Gastrocnemius medialis (tissue), 4 donors: ENCODE data around the gene MCF2.

Experiments used
- POLR2A ChIP-seq, 2 donors: fragments of 450-650 bp; IDR thresholded peaks; one replicate each; pipeline ENCODE4 v1.6.1; 2017; ENCODE audit warnings: antibody characterized with exemption in 2 of 2, mild to moderate bottlenecking in 2 of 2, moderate library complexity in 2 of 2
- TF ChIP-seq, protein P1 (sequence below), 5 experiments: fragments of 450-650 bp in 3 of 5; fragments of 200-600 bp in 2 of 5; sonication (generic) in 2 of 5; IDR thresholded peaks in 4 of 5; conservative IDR thresholded peaks in 1 of 5; 1 replicate in 4 of 5; 2 replicates in 1 of 5; pipeline ENCODE4 v1.5.1; 2016 to 2019; ENCODE audit warnings: antibody characterized with exemption in 5 of 5, mild to moderate bottlenecking in 3 of 5, moderate library complexity in 3 of 5

- TF ChIP-seq, protein P1, sequence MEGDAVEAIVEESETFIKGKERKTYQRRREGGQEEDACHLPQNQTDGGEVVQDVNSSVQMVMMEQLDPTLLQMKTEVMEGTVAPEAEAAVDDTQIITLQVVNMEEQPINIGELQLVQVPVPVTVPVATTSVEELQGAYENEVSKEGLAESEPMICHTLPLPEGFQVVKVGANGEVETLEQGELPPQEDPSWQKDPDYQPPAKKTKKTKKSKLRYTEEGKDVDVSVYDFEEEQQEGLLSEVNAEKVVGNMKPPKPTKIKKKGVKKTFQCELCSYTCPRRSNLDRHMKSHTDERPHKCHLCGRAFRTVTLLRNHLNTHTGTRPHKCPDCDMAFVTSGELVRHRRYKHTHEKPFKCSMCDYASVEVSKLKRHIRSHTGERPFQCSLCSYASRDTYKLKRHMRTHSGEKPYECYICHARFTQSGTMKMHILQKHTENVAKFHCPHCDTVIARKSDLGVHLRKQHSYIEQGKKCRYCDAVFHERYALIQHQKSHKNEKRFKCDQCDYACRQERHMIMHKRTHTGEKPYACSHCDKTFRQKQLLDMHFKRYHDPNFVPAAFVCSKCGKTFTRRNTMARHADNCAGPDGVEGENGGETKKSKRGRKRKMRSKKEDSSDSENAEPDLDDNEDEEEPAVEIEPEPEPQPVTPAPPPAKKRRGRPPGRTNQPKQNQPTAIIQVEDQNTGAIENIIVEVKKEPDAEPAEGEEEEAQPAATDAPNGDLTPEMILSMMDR (IDR thresholded peaks at IDR 0.05 in 4 of 5, conservative IDR thresholded peaks at IDR 0.05 in 1 of 5): peak in 3 of 5 experiments; percentile 47 to 57 (median 48)
- no peak for TF ChIP-seq POLR2A (IDR thresholded peaks at IDR 0.05)
Observed at GRCh38 chrX:139559383-139560042, 148.5 kb downstream of the MCF2 start.
